Measurements from ENCODE around the gene MSRB3.

MSRB3 gene

DNA sequence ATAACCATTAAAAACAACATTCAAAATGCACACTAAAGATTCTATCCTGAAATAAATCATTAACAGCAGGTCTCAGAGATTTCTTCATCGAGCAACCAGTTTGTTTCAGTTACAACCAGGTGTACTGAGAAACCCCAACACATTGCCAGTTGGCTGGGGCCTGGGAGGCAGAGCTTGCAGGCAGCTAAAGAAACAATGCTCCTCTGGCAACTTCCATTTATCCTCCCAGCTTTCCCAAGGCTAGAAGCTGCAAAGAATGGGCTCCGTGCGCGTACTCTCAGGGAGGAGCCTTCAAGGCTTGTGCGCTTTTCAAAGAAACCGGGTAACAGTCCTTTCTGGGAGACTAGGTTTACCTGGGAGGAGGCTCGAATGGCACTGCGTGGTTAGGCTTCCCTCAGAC is 181.6 kb downstream of the MSRB3 start:
- H3K4me3 ChIP-seq (ENCODE audit: insufficient read depth, low read length, poor library complexity, severe bottlenecking) = no peak overlapping the region
- no peak overlapping the region for H3K9ac ChIP-seq (ENCODE audit: low read length)
- TF ChIP-seq EZH2phosphoT487 (conservative IDR thresholded peaks at IDR 0.05; ENCODE audit: low read length) (no peak), CTCF (IDR thresholded peaks at IDR 0.05; ENCODE audit: insufficient read depth, low read length, poor library complexity, severe bottlenecking) (no peak)
- no peak overlapping the region for H2AFZ ChIP-seq (ENCODE audit: low read depth, low read length, severe bottlenecking)
- no peaks in the 10 kb centered on the region for H4K20me1 ChIP-seq (ENCODE audit: low read depth, low read length)
- H3K27me3 ChIP-seq (ENCODE audit: low read length) = no peaks in the 10 kb centered on the region
- H3F3A ChIP-seq (ENCODE audit: insufficient read depth) = no peaks in the 10 kb centered on the region
- H3K79me2 ChIP-seq (ENCODE audit: insufficient read depth, low read length) = no peaks in the 10 kb centered on the region
- H3K36me3 ChIP-seq (ENCODE audit: low read length) = no peaks in the 10 kb centered on the region
- no peaks in the 10 kb centered on the region for H3K9me3 ChIP-seq (ENCODE audit: insufficient read depth, low read length)
- H3K9me2 ChIP-seq (replicated peaks; ENCODE audit: insufficient read depth, low read length) = no peaks in the 10 kb centered on the region
- no peak overlapping the region for H3K27ac ChIP-seq (ENCODE audit: low read depth, low read length)
- H3K4me2 ChIP-seq (ENCODE audit: low read depth, low read length, poor library complexity, severe bottlenecking) = no peak overlapping the region

GRCh38 chr12:65461017-65461416 is 182.5 kb downstream of the MSRB3 start:
- Histone ChIP-seq H3F3A (ENCODE audit: insufficient read depth) (no peaks in the 10 kb centered on the region), H4K20me1 (ENCODE audit: low read depth, low read length) (no peaks in the 10 kb centered on the region), H3K27me3 (ENCODE audit: low read length) (no peaks in the 10 kb centered on the region), H3K4me2 (ENCODE audit: low read depth, low read length, poor library complexity, severe bottlenecking) (no peak overlapping the region), H3K9me3 (ENCODE audit: insufficient read depth, low read length) (no peaks in the 10 kb centered on the region), H3K9me2 (replicated peaks; ENCODE audit: insufficient read depth, low read length) (no peaks in the 10 kb centered on the region), H3K27ac (ENCODE audit: low read depth, low read length) (no peak overlapping the region), H3K4me3 (ENCODE audit: insufficient read depth, low read length, poor library complexity, severe bottlenecking) (no peak overlapping the region), H3K36me3 (ENCODE audit: low read length) (no peaks in the 10 kb centered on the region), H3K79me2 (ENCODE audit: insufficient read depth, low read length) (no peaks in the 10 kb centered on the region), H3K9ac (ENCODE audit: low read length) (no peak overlapping the region), H2AFZ (ENCODE audit: low read depth, low read length, severe bottlenecking) (no peak overlapping the region)
- TF ChIP-seq EZH2phosphoT487 (conservative IDR thresholded peaks at IDR 0.05; ENCODE audit: low read length) (no peak), CTCF (IDR thresholded peaks at IDR 0.05; ENCODE audit: insufficient read depth, low read length, poor library complexity, severe bottlenecking) (no peak)

GRCh38 chr12:65462484-65462883 is 184.0 kb downstream of the MSRB3 start:
- no peaks in the 10 kb centered on the region for H3K27me3 ChIP-seq (ENCODE audit: low read length)
- H3K27ac ChIP-seq (ENCODE audit: low read depth, low read length) = no peak overlapping the region
- no peak overlapping the region for H3K9ac ChIP-seq (ENCODE audit: low read length)
- H3K4me2 ChIP-seq (ENCODE audit: low read depth, low read length, poor library complexity, severe bottlenecking) = no peak overlapping the region
- H3K9me3 ChIP-seq (ENCODE audit: insufficient read depth, low read length) = no peaks in the 10 kb centered on the region
- no peaks in the 10 kb centered on the region for H3K9me2 ChIP-seq (replicated peaks; ENCODE audit: insufficient read depth, low read length)
- no peak overlapping the region for H3K4me3 ChIP-seq (ENCODE audit: insufficient read depth, low read length, poor library complexity, severe bottlenecking)
- H2AFZ ChIP-seq (ENCODE audit: low read depth, low read length, severe bottlenecking) = no peak overlapping the region
- no peaks in the 10 kb centered on the region for H3K36me3 ChIP-seq (ENCODE audit: low read length)
- H4K20me1 ChIP-seq (ENCODE audit: low read depth, low read length) = no peaks in the 10 kb centered on the region
- TF ChIP-seq EZH2phosphoT487 (conservative IDR thresholded peaks at IDR 0.05; ENCODE audit: low read length) (no peak), CTCF (IDR thresholded peaks at IDR 0.05; ENCODE audit: insufficient read depth, low read length, poor library complexity, severe bottlenecking) (no peak)
- no peaks in the 10 kb centered on the region for H3K79me2 ChIP-seq (ENCODE audit: insufficient read depth, low read length)
- no peaks in the 10 kb centered on the region for H3F3A ChIP-seq (ENCODE audit: insufficient read depth)

GRCh38 chr12:65463082-65463481 is 184.6 kb downstream of the MSRB3 start:
- TF ChIP-seq EZH2phosphoT487 (conservative IDR thresholded peaks at IDR 0.05; ENCODE audit: low read length) (no peak), CTCF (IDR thresholded peaks at IDR 0.05; ENCODE audit: insufficient read depth, low read length, poor library complexity, severe bottlenecking) (no peak)
- H3K27me3 ChIP-seq (ENCODE audit: low read length) = no peaks in the 10 kb centered on the region
- H3K4me3 ChIP-seq (ENCODE audit: insufficient read depth, low read length, poor library complexity, severe bottlenecking) = no peak overlapping the region
- no peaks in the 10 kb centered on the region for H4K20me1 ChIP-seq (ENCODE audit: low read depth, low read length)
- H3K4me2 ChIP-seq (ENCODE audit: low read depth, low read length, poor library complexity, severe bottlenecking) = no peak overlapping the region
- H3K9me3 ChIP-seq (ENCODE audit: insufficient read depth, low read length) = no peaks in the 10 kb centered on the region
- no peak overlapping the region for H3K27ac ChIP-seq (ENCODE audit: low read depth, low read length)
- no peak overlapping the region for H3K9ac ChIP-seq (ENCODE audit: low read length)
- H3K9me2 ChIP-seq (replicated peaks; ENCODE audit: insufficient read depth, low read length) = no peaks in the 10 kb centered on the region
- H3K79me2 ChIP-seq (ENCODE audit: insufficient read depth, low read length) = no peaks in the 10 kb centered on the region
- H3F3A ChIP-seq (ENCODE audit: insufficient read depth) = no peaks in the 10 kb centered on the region
- H3K36me3 ChIP-seq (ENCODE audit: low read length) = no peaks in the 10 kb centered on the region
- H2AFZ ChIP-seq (ENCODE audit: low read depth, low read length, severe bottlenecking) = no peak overlapping the region
